ENCODE data around the gene TYW5. TPM values are rescaled to one million over a fixed set of nuclear protein-coding genes. Genes with fewer than 3 reads are reported as not detected.

Gene TYW5
- total and polyA plus RNA-seq, 12 donors = 4.6 to 16.9 (median 7.9) TPM

GRCh38 chr2:199895406-199895805 is 59.9 kb downstream of the TYW5 start:
- TF ChIP-seq CTCF (IDR thresholded peaks at IDR 0.05) = no peak
- no peak for TF ChIP-seq POLR2A (IDR thresholded peaks at IDR 0.05)
- Histone ChIP-seq H3K36me3 (replicated peaks in 1 of 2) (no peaks in the 10 kb centered on the region), H3K4me1 (replicated peaks in 1 of 2) (peaks cover 8 to 11% of the 10 kb centered on the region in 2 donors), H3K9me3 (replicated peaks in 1 of 3) (no peaks in the 10 kb centered on the region), H3K4me3 (no peak overlapping the region), H3K27me3 (no peaks in the 10 kb centered on the region), H3K27ac (no peak overlapping the region)
- 83 to 91% (median 88%) methylated on average over 3 of the region's 3 CpGs for WGBS, 4 donors
- DNase-seq = no peak
- intact Hi-C loops (cut with DNase I) = no loop called here

- TF ChIP-seq POLR2A (IDR thresholded peaks at IDR 0.05) (no peak), CTCF (IDR thresholded peaks at IDR 0.05) (no peak)
- 80 to 85% (median 82%) methylated on average over 6 of the region's 6 CpGs for WGBS, 4 donors
- no peak for DNase-seq
- intact Hi-C loops (cut with DNase I) = no loop called here
- no peak overlapping the region for H3K4me3 ChIP-seq
- no peaks in the 10 kb centered on the region for H3K4me1 ChIP-seq (replicated peaks in 1 of 2)
- no peak overlapping the region for H3K27ac ChIP-seq
- no peaks in the 10 kb centered on the region for H3K36me3 ChIP-seq (replicated peaks in 1 of 2)
- no peaks in the 10 kb centered on the region for H3K27me3 ChIP-seq
- no peaks in the 10 kb centered on the region for H3K9me3 ChIP-seq (replicated peaks in 1 of 3)
These were observed 71.6 kb downstream of the TYW5 start for GRCh38 chr2:199883474-199884212.

GRCh38 chr2:199882667-199883066 is 72.6 kb downstream of the TYW5 start:
- Histone ChIP-seq H3K27ac (no peak overlapping the region), H3K27me3 (no peaks in the 10 kb centered on the region), H3K9me3 (replicated peaks in 1 of 3) (no peaks in the 10 kb centered on the region), H3K4me1 (replicated peaks in 1 of 2) (no peaks in the 10 kb centered on the region), H3K4me3 (no peak overlapping the region), H3K36me3 (replicated peaks in 1 of 2) (no peaks in the 10 kb centered on the region)
- DNase-seq = no peak
- intact Hi-C loops (cut with DNase I) = no loop called here
- TF ChIP-seq CTCF (IDR thresholded peaks at IDR 0.05) (no peak), POLR2A (IDR thresholded peaks at IDR 0.05) (no peak)

Small RNAs within 50 kb of the gene (small RNA-seq; reads per million reads assigned to genes)
- 0 reads per million in 2 donors for gene RN7SL717P

Other genes with a start within 250 kb of the TYW5 start
- gene FTCDNL1, start 104.3 kb downstream of the TYW5 start, total RNA-seq = 10 to 100 TPM in 6 of 9 donors, 1 to 10 TPM in 3; 4.6 to 19.1 (median 11.5) TPM
- 1 to 10 TPM; 2.6 to 3.8 (median 3.4) TPM for gene FTCDNL1, start 104.3 kb downstream of the TYW5 start, polyA plus RNA-seq
- 10 to 100 TPM; 12.5 to 26.6 (median 19.8) TPM for gene C2orf69, start 44.2 kb downstream of the TYW5 start, total RNA-seq
- gene C2orf69, start 44.2 kb downstream of the TYW5 start, polyA plus RNA-seq = 10 to 100 TPM in 1 of 3 donors, 1 to 10 TPM in 2; 7.8 to 26.8 (median 7.8) TPM
- gene MAIP1, start 91 bp upstream of the TYW5 start, total RNA-seq = 10 to 100 TPM; 22.7 to 55.4 (median 32.7) TPM
- 10 to 100 TPM in 1 of 3 donors, 1 to 10 TPM in 2; 6.6 to 23.5 (median 6.8) TPM for gene MAIP1, start 91 bp upstream of the TYW5 start, polyA plus RNA-seq